IPS-11a (cell line): ENCODE data around the gene DLX4.

Source experiments
- H3K4me3 ChIP-seq: one replicate; pipeline ENCODE4 v1.5.1; 2013; ENCODE audit warnings: low read depth, low read length, control low read depth

DLX4 gene

GRCh38 chr17:49986396-49987289 is 17.7 kb downstream of the DLX4 start:
- H3K4me3 ChIP-seq = no peak overlapping the region

DNA sequence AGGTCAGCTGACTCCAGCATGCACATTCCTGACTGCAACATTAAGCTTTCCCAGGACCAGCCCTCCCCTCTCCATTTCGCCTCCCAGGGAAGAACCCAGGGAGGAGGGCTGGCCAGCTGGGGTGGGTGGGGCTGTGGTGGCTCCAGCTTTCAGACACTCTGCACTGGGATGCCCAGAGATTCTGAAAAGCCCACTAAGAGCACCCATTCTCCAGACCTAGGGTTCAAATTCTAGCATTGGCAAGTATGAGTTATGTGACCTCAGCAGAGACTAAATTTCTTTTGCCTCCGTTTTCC is 18.2 kb downstream of the DLX4 start:
- no peak overlapping the region for H3K4me3 ChIP-seq

- no peak overlapping the region for H3K4me3 ChIP-seq
Measured at GRCh38 chr17:49987681-49988441, 18.9 kb downstream of the DLX4 start.

DNA sequence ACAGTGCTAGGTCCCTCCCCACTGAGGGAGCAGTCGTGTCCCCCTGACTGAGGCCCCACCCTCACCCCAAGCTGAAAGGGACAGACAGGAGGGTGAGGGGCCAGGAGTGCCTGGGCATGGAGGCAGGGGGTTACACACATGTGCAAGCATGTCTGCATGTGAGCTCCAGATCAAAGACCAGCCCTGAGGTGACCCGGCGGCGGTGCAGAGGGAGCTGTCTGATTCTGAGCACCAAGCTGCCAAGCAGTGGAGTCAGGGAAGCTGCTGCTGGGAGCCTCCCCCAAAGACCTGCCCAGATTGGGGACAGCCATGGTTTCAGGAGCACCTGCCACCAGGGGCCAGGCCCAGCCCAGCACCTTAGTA is 20.5 kb downstream of the DLX4 start:
- H3K4me3 ChIP-seq = no peak overlapping the region

DNA sequence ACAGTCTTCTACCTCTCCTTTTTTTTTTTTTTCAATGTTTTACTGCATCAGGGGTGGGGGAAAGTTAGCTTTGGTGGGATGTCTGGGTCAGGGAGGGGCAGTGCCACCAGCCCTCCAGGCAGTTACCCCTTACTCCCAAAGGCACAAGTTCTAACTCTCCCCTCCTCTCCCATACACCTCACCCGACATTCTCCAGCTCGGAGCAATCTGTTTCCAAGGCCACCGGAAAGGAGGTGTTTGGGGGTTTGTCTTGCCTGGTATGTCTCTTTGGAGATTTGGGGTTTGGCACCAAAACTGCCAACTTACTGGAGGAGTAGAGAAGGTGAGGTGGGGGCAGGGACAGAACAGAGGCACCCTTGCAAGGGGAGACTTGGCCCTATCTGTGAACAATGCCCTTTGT is 21.3 kb downstream of the DLX4 start:
- no peak overlapping the region for H3K4me3 ChIP-seq

DNA sequence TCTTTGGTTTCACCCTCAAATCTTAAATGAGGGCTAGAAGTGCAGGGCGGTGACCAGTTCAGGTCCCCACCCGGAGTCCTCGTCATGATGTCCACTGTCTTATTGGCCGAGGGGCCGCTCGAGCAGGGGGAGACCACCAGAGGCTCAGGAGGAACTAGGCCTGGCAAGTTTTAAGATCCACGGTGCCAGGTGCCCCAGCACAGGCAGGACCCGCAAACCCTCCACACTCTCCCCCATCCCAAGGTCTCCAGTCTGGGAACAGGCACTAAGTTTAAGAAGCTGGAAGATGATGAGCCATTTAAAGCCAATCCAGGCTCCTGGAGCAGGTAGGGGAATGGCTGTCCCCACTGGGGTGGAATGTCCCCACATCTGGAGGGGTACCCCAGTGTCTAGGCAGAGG is 21.9 kb downstream of the DLX4 start:
- no peak overlapping the region for H3K4me3 ChIP-seq

DNA sequence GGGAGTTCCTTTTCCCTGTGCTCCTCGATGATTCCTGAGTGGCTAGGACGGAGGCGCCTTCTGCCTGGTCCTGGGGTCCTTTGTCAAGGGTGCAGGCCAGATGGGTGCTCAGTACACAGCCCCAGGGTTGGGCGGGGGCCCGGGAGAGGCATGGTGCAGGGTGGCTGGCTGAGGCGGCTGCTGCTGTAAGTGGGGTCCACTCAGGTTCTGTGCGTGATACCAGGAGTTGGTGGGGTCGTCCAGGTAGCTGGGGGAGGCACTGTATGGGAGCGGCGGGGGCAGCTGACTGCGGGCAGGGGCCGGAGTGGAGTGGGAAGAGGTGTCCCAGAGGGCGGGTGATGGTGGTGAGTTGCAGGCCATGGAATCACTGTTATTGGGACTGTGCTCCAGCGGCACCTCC is 22.4 kb downstream of the DLX4 start:
- no peak overlapping the region for H3K4me3 ChIP-seq

GRCh38 chr17:49992191-49992932 is 23.4 kb downstream of the DLX4 start:
- no peak overlapping the region for H3K4me3 ChIP-seq

DNA sequence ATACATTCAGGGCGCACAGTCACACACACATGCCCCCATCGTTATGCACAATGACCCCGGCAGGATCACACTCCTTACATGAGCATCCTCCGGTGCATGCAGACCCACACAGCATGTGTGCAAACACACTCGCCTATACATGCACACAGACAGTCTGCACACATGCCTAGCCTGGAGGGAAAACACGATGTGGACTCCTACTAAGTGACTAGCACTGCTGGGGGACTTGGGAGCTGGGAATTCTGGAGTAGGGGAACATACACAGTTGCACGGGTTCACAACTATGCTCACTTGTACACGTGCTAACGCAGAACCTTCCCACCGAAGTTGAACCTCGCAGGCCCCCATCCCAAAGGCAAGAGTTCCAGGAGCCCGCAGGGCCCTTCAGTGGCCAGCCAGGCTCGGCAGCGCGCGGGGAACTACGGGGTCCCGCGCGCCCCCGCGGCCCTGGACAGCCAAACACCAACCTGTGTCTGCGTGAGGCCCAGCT is 24.0 kb downstream of the DLX4 start:
- H3K4me3 ChIP-seq = peak overlapping the region; percentile 41

DNA sequence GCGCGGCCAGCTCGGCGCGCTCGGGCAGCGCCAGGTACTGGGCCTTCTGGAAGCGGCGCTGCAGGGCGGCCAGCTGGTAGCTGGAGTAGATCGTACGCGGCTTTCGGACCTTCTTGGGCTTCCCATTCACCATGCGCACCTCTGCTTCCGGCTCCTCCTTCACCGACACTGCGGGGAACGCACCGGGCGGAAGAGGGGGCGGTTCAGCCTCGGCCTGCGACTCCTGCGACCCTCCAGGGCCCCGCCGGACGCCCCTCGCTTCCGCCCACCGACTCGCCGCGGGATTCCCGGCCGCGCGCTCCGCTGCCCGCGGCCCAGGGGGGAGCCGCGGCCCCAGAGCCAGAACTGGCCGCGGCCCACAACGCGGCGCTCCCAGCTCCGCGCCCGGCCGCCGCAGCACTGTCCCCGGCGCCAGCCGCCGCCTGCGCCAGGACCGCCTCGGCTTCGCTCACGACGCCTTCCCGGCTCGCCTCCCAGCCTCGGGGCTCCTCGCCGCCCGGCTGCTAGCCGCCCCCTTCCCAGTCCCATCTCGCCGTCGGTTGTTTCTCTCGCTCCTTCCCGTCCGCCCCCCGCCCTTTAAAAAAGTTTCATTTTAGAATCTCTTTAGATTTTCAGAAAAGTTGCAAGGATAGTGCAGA is 24.6 kb downstream of the DLX4 start:
- peak overlapping the region; percentile 41 for H3K4me3 ChIP-seq

- H3K4me3 ChIP-seq = peak overlapping the region; percentile 33
Measured at GRCh38 chr17:49994085-49995054, 25.4 kb downstream of the DLX4 start.

DNA sequence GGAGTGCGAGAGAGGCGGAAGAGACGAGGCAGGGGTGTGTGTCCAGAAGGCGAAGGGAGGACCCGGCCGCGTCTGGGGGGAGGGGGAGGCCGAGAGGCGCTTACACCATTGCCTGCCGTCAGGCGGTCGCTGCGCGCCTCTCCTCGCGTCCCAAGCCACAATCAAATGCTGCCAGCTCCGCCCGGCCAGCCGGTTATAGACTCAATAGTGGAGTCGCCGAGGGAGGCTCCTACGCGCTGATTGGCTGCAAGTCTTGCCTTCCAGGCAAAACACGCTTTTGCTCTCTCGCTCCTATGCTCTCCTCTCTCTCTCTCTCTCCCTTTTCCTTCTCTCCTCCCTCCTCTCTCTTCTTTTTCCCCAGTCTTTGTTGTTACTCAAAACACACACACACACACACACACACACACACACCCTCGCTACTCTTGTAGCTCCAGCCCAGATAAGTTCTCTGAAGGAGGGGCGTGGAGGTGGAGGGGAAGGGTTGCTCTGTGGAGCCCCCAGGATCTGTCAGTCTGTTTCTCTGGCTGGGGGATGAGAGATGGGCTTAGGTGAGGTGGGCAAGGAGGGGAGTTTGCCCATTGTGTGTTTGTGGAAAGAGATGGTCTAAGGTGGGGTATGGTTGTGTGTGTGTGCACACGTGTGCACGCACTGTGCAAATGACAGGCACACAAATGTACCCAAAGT is 26.2 kb downstream of the DLX4 start, which contains the start of gene DLX3:
Gene DLX3, minus strand, starts transcription at position 170 of the 684 bp plus-strand sequence. CDS start 226 bp downstream, outside the sequence.
- peak within 1 kb of the TSS; percentile 33 for H3K4me3 ChIP-seq

DNA sequence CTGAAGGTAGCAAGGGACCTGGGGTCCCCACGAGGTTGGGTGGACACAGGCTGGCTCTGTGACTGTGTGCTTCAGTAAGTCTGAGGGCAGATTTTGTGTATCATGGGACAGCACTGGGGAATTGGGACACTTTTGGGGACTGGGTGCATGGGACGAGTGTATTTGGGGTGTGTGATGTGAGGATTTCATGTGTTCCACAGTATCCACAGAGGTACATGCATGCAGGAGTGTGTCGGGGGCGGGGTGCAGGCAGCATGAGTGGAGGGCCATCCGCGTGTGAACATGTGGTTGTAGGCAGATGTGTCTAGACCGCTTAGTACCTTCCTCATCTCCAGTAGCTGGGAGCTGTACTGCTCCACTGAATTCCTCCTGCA is 27.1 kb downstream of the DLX4 start:
- no peak overlapping the region for H3K4me3 ChIP-seq

DNA sequence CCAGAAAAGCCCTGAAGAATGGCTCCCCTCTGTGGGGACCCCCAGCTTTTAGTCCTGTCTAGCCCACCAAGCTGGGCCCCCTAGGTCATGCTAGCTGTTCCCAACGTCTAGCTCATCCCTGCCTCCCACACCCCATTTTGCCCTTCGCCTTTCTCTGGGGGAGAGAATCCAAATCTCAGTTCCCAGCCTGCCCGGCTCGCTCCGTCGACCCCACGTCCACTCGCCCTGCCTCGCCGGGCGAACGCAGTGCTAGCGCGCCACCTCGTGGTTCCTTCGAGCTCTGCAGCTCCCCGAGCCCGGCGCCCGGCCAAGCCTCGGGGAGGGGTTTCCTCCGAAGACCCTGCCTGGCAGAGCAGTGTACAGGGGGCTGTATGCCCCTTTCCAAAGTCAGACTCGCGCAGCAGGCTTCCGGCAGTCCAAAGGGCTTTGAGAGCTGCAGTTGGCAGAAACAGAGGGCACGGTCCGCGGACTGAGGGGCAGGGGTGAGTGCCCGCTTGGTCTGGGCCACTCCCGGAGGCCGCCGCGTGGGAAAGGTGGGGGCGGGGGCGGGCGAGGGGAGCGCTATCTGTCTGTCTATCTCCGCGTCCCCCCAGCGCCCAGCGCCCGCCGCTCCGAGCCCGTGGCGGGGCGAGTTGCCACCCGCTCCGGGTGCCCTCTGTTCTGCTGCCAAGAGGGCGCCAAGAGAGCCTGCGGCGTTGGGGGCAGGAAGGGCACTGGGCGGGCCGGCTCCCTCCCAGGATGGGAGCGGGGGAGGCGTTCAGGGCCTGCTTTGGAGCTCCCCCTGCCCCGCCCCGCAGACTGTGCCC is 27.7 kb downstream of the DLX4 start:
- peak overlapping the region; percentile 5 for H3K4me3 ChIP-seq

GRCh38 chr17:49997301-49997650 is 28.3 kb downstream of the DLX4 start:
- H3K4me3 ChIP-seq = no peak overlapping the region

- no peak overlapping the region for H3K4me3 ChIP-seq
Measured at GRCh38 chr17:49997773-49998703, 29.0 kb downstream of the DLX4 start.

- no peak overlapping the region for H3K4me3 ChIP-seq
Measured at GRCh38 chr17:49998836-49999511, 30.0 kb downstream of the DLX4 start.
